GM12874 (cell line): ENCODE data around the gene ATG10.

Experiments used
- TF ChIP-seq, protein P1 (sequence below): IDR thresholded peaks from 2 replicates; pipeline ENCODE4 v1.5.1; 2011; ENCODE audit warnings: low read depth, mild to moderate bottlenecking, control low read depth, low read length, moderate library complexity; ENCODE audit not compliant: insufficient read depth

Gene ATG10

DNA sequence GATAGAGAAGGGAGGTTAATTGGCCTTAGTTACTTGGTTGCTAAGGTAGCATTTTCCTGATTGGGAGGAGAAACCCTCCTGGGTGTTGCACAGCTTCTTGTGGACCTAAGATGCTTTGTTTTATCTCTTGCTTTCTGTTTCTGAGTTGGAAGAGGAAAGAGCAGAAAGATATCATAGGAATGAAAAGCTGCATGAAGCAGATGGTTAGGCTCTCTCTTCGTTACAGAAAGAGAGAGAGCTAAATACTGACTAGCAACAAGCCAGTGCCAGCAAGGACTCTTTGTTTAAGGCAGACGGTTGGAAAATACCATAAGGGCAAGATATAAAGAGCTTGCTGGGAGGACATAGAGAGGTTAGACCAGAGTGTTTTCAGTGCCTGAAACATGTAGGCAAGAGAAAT is 103.1 kb downstream of the ATG10 start:
- TF ChIP-seq, protein P1, sequence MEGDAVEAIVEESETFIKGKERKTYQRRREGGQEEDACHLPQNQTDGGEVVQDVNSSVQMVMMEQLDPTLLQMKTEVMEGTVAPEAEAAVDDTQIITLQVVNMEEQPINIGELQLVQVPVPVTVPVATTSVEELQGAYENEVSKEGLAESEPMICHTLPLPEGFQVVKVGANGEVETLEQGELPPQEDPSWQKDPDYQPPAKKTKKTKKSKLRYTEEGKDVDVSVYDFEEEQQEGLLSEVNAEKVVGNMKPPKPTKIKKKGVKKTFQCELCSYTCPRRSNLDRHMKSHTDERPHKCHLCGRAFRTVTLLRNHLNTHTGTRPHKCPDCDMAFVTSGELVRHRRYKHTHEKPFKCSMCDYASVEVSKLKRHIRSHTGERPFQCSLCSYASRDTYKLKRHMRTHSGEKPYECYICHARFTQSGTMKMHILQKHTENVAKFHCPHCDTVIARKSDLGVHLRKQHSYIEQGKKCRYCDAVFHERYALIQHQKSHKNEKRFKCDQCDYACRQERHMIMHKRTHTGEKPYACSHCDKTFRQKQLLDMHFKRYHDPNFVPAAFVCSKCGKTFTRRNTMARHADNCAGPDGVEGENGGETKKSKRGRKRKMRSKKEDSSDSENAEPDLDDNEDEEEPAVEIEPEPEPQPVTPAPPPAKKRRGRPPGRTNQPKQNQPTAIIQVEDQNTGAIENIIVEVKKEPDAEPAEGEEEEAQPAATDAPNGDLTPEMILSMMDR, result no peak

DNA sequence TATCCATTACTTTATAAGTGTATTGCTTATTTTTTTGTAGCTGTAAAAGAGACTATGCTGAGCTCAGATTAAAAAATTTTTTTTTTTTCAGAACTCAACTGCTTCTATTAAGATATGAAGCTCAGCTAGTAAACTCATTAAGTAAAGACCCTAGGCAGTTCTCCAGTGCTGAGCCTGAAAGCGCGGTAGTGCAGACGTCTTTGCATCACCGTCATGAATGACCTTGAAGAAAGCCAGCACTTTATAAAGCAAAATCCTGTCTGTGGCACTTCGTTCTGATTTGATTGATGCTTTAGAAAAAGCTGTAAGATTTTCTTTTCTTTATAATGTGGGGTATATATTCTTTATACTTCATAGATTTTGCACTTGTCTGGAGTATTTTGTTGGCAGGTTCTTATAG is 105.7 kb downstream of the ATG10 start:
- TF ChIP-seq, protein P1, result no peak

DNA sequence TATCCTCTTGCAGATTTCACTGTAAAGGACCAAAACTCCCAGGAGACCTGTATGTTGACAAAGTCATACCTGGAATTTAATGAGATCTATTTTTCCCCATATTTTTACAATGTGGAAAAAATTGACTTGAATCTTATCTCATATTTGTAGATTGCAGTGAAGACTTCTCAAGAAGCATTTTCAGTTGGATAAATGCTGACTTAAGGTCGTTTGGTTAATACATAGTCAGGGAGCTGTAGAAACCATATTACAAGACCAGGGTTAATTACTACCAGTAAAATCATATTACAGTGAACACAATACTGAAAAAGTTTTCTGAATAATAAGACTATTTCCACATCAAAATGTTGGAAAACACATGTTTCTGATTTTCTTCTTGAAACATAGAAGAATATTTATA is 119.8 kb downstream of the ATG10 start:
- TF ChIP-seq, protein P1, result no peak

DNA sequence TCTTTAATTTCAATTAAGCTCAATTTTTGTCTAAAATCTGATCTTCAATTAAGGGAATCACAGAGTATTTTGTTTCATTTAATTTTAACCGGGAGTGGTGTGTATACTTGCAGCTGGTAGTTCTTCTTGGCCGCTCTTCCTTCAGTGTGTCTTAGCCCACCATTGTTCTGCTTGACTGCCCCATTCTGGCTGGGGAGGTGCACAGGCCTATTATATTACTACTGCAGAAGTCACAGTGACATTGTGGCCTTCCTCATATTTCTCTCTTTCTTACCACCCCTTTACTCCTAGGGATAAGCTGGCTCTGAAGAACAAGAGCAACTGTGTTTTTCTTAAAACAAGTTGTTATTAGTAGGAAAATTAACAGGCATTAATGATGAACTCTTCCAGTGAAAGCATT is 123.7 kb downstream of the ATG10 start:
- TF ChIP-seq, protein P1, result no peak

DNA sequence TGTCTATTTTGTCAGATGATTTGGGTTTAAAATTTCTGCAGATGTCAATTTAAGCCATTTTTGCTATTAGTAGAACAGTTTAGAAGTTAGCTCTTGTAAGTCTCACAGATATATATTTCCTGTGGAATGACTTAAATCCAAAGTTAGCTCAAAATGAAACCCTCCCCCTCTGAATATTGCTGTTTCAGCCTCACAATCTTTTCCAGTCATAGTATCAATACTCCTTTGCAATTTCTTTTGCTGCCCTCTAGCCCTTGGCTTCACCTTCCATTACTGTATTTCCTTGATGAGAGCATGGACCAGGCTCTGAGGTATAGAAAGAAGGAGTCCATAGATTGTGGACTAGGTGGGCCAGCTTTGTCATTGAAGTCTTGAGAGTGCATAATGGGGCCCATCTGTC is 124.4 kb downstream of the ATG10 start:
- TF ChIP-seq, protein P1, result no peak

DNA sequence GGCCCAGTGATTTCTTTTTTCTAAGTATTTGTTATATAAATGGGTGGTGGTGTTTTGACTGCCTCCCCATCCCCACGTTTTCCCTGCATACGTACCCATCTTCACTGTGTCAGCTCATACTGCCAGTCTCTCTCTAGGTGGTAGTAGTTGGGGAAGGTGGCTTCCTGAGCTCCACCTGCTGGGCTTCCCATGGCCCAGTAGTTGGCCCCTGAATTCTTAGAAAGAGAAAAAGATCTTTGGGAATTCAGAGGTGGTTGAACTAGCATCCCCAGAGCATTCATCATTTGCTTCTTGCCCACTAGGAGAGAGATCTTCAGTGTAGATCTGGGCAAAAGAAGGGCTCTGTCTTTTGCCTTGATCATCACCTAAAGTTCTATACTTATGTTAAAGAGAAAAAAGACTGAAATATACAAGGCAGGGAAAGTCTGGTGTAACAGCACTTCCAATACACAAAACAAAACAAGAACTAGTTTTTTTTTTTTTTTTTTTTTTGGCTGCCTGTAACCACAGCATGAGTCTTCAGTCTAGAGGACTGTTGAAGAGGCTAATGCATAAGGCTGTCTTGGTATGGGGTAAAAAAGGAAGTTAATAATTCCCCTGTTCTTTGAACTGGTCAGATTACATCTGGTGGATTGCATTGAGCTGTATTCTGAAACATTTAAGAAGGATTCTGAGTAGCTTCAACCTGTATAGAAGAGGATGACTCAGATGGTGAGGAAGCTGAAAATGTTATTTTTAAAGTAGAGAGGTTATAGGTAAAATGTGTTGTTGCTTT is 128.7 kb downstream of the ATG10 start:
- TF ChIP-seq, protein P1, result no peak

DNA sequence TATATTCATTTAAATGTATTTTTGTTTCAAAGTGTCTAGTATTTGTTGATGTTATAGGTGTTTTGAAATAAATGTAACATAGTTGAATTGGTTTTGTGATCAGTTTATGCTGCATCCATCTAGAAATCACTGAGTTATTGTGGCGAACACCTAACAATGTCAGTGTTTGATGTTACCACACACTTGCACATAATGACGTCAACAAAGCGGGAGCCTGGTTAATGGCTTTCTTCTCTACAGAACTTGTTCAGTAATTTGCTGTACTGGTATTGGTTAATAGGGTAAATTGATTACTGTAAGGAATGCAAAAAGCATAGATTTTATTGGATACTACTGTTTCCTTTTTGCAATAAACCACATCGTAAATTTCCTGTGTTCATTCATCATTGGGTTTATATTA is 133.0 kb downstream of the ATG10 start:
- TF ChIP-seq, protein P1, result no peak
